Ectodermal cell (in vitro differentiated cells): ENCODE results near the gene SGMS1.

Experiments used
- H3K27ac ChIP-seq: 2 replicates; pipeline ENCODE4 v1.7.0; 2013; ENCODE audit warnings: mild to moderate bottlenecking, low read depth, low read length; ENCODE audit not compliant: insufficient read depth, poor library complexity, severe bottlenecking
- H3K27me3 ChIP-seq: 2 replicates; pipeline ENCODE4 v1.7.0; 2013; ENCODE audit warnings: mild to moderate bottlenecking, low read length; ENCODE audit not compliant: insufficient read depth, control insufficient read depth, poor library complexity, severe bottlenecking
- H3K36me3 ChIP-seq: one replicate; pipeline ENCODE4 v1.7.0; 2013; ENCODE audit warnings: low read length; ENCODE audit not compliant: control insufficient read depth, insufficient read depth
- H3K4me1 ChIP-seq: one replicate; pipeline ENCODE4 v1.7.0; 2013; ENCODE audit warnings: low read length; ENCODE audit not compliant: control insufficient read depth, insufficient read depth
- H3K4me3 ChIP-seq: 2 replicates; pipeline ENCODE4 v1.7.0; 2013; ENCODE audit warnings: low read depth, low read length, control low read depth; ENCODE audit not compliant: insufficient read depth
- H3K9me3 ChIP-seq: 2 replicates; pipeline ENCODE4 v1.7.0; 2013; ENCODE audit warnings: mild to moderate bottlenecking, low read length, moderate library complexity; ENCODE audit not compliant: control insufficient read depth
- WGBS, 2 experiments: methylation state at CpG; one replicate each; pipeline ENCODE4 v1.1.7; 2013; ENCODE audit warnings: missing lambda C conversion rate in 2 of 2; 5-methylcytosine and 5-hydroxymethylcytosine counted together

SGMS1 gene

GRCh38 chr10:50527442-50528043 is 96.2 kb downstream of the SGMS1 start:
- H3K27ac ChIP-seq = no peak overlapping the region
- 94 to 96% methylated on average over 6 of the region's 7 CpGs for WGBS, 2 experiments

GRCh38 chr10:50526185-50526584 is 97.6 kb downstream of the SGMS1 start:
- no peaks in the 10 kb centered on the region for H3K9me3 ChIP-seq
- no peaks in the 10 kb centered on the region for H3K36me3 ChIP-seq
- no peaks in the 10 kb centered on the region for H3K27me3 ChIP-seq
- H3K4me1 ChIP-seq = peaks cover 4% of the 10 kb centered on the region
- H3K27ac ChIP-seq = no peak overlapping the region
- H3K4me3 ChIP-seq = no peak overlapping the region
- WGBS, 2 experiments = 85 to 91% methylated on average over 4 of the region's 4 CpGs

More at GRCh38 chr10:50527442-50528043, 96.2 kb downstream of the SGMS1 start:
- Histone ChIP-seq H3K4me1 (peaks cover 4% of the 10 kb centered on the region), H3K4me3 (no peak overlapping the region), H3K9me3 (no peaks in the 10 kb centered on the region), H3K27me3 (no peaks in the 10 kb centered on the region), H3K36me3 (no peaks in the 10 kb centered on the region)

GRCh38 chr10:50523357-50523756 is 100.4 kb downstream of the SGMS1 start:
- no peaks in the 10 kb centered on the region for H3K27me3 ChIP-seq
- peaks cover 4% of the 10 kb centered on the region for H3K4me1 ChIP-seq
- H3K9me3 ChIP-seq = no peaks in the 10 kb centered on the region
- no peaks in the 10 kb centered on the region for H3K36me3 ChIP-seq
- H3K27ac ChIP-seq = no peak overlapping the region
- H3K4me3 ChIP-seq = no peak overlapping the region

- Histone ChIP-seq H3K4me3 (no peak overlapping the region), H3K4me1 (peaks cover 4% of the 10 kb centered on the region), H3K36me3 (no peaks in the 10 kb centered on the region), H3K9me3 (no peaks in the 10 kb centered on the region), H3K27ac (no peak overlapping the region), H3K27me3 (no peaks in the 10 kb centered on the region)
- 74 to 76% methylated on average over 2 of the region's 2 CpGs for whole genome bisulfite sequencing, 2 experiments
Measured at GRCh38 chr10:50522908-50523307, 100.8 kb downstream of the SGMS1 start.

GRCh38 chr10:50520115-50520514 is 103.6 kb downstream of the SGMS1 start:
- H3K4me3 ChIP-seq = no peak overlapping the region
- H3K4me1 ChIP-seq = peaks cover 4% of the 10 kb centered on the region
- no peaks in the 10 kb centered on the region for H3K36me3 ChIP-seq
- WGBS, 2 experiments = 84 to 100% methylated on average over 3 of the region's 3 CpGs
- H3K27ac ChIP-seq = no peak overlapping the region
- H3K9me3 ChIP-seq = no peaks in the 10 kb centered on the region
- no peaks in the 10 kb centered on the region for H3K27me3 ChIP-seq

GRCh38 chr10:50517626-50518025 is 106.1 kb downstream of the SGMS1 start:
- Histone ChIP-seq H3K4me1 (peaks cover under 1% of the 10 kb centered on the region), H3K36me3 (no peaks in the 10 kb centered on the region), H3K9me3 (no peaks in the 10 kb centered on the region), H3K4me3 (no peak overlapping the region), H3K27ac (no peak overlapping the region), H3K27me3 (no peaks in the 10 kb centered on the region)
- 81 to 100% methylated on average over 1 to 2 of the region's 3 CpGs for WGBS, 2 experiments

GRCh38 chr10:50516171-50516570 is 107.6 kb downstream of the SGMS1 start:
- no peaks in the 10 kb centered on the region for H3K36me3 ChIP-seq
- H3K4me1 ChIP-seq = no peaks in the 10 kb centered on the region
- no peaks in the 10 kb centered on the region for H3K9me3 ChIP-seq
- no peak overlapping the region for H3K27ac ChIP-seq
- H3K4me3 ChIP-seq = no peak overlapping the region
- no peaks in the 10 kb centered on the region for H3K27me3 ChIP-seq
- WGBS, 2 experiments = 100% methylated on average over 1 of the region's 1 CpG

- H3K4me1 ChIP-seq = no peaks in the 10 kb centered on the region
- no peaks in the 10 kb centered on the region for H3K36me3 ChIP-seq
- no peak overlapping the region for H3K27ac ChIP-seq
- H3K9me3 ChIP-seq = no peaks in the 10 kb centered on the region
- H3K27me3 ChIP-seq = no peaks in the 10 kb centered on the region
- 96 to 98% methylated on average over 2 of the region's 2 CpGs for WGBS, 2 experiments
- H3K4me3 ChIP-seq = no peak overlapping the region
Measured at GRCh38 chr10:50515420-50515819, 108.3 kb downstream of the SGMS1 start.

GRCh38 chr10:50514995-50515394 is 108.8 kb downstream of the SGMS1 start:
- no peaks in the 10 kb centered on the region for H3K27me3 ChIP-seq
- no peak overlapping the region for H3K4me3 ChIP-seq
- no peaks in the 10 kb centered on the region for H3K4me1 ChIP-seq
- WGBS, 2 experiments = 90 to 93% methylated on average over 2 of the region's 2 CpGs
- no peaks in the 10 kb centered on the region for H3K9me3 ChIP-seq
- no peaks in the 10 kb centered on the region for H3K36me3 ChIP-seq
- H3K27ac ChIP-seq = no peak overlapping the region

- H3K4me1 ChIP-seq = no peaks in the 10 kb centered on the region
- no peaks in the 10 kb centered on the region for H3K27me3 ChIP-seq
- H3K36me3 ChIP-seq = no peaks in the 10 kb centered on the region
- 93 to 96% methylated on average over 4 of the region's 5 CpGs for WGBS, 2 experiments
- H3K9me3 ChIP-seq = no peaks in the 10 kb centered on the region
- no peak overlapping the region for H3K27ac ChIP-seq
- no peak overlapping the region for H3K4me3 ChIP-seq
Measured at GRCh38 chr10:50513956-50514355, 109.8 kb downstream of the SGMS1 start.
